Islet of Langerhans (tissue), 1 donor: Measurements from ENCODE around the gene TCEA2.

ENCODE experiments used
- FAIRE-seq: peaks from one replicate; lab custom pipeline; 2011; peaks lifted over from hg19 to GRCh38; lab: Jason Lieb, UNC

TCEA2 gene

DNA sequence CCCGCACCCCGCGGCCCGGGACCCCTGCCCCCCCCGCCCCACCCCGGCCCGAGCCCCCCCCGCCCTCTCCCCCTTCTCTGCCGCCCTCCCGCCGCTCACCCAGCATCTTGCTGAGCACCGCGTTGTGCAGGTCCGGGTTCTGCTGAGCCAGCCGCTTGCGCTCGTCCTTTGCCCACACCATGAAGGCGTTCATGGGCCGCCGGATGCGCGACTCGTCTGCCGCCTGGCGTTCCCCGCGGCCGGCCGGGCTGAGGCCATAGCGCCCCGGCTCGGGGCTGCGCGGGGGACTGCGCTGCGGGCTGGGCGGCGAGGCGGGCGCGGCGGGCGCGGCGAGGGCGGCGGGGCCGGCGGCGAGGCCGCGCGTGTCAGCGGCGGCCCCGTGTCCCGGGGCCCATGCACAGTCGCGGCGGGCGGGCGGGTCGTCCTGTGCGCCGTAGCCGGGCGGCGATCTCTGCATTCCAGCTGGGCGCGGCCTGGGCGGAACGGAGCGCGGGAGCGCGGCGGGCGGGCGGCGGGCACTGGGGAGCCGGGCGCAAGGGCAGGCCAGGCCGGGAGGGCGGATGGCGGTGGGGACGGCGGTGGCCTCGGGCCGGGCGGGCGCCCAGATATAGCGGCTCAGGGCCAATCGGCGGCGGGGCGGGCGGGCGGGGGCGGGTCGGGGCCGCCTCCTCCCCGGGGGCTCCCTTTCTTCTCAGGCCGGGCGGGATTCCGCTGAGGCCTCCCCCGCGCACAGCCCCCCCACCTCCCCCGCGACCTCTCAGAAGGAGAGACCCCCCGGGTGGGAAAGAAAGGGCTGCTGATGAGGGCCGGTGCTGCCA is 13.7 kb upstream of the TCEA2 start, which contains the start of gene SOX18:
TSS of gene SOX18 (minus strand) at position 580 of the 818 bp plus-strand sequence. CDS start at position 457, 123 bp downstream.
- no peak for FAIRE-seq

- no peak for FAIRE-seq
Observed at GRCh38 chr20:64049878-64050260, 13.1 kb upstream of the TCEA2 start.

DNA sequence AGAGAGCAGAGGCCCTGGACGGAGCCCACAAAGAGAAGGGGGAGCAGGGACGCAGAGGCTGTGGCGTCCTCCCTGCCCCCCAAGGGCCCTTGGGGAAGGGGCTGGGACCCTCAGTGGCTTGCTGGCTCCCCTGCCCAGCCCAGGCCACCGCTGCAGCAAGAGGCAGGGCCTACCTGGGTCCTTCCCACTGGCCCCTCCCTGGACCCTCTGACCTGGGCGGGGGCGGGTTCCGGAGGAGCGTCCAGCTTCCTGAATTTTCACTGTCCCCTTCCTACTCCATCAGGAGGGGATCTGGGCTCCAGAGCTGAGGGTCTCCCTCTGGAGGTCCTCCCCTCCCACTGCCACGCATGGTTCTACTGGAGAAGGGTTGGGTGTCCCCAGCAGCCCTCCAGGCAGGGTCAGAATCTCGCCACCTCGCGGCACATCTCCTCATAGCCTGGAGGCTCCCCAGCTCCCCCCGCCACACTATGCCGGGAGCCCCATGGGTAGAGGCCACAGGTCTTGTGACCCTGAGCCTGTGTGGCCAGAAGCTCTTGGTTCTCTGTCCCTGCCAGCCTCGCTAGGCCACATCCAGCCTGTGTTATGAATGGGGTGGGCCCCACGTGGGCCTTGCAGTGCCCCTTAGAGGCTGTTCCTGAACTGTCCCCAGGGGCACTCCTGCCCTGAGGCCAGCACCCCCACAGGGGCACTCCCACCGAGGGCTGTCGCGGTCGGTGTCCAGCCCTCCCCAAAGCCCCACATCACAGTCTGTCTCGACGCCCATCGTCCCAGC is 12.6 kb upstream of the TCEA2 start:
- no peak for FAIRE-seq

- no peak for FAIRE-seq
Observed at GRCh38 chr20:64051033-64051452, 12.0 kb upstream of the TCEA2 start.

GRCh38 chr20:64051561-64052325 is 11.3 kb upstream of the TCEA2 start:
- no peak for FAIRE-seq

DNA sequence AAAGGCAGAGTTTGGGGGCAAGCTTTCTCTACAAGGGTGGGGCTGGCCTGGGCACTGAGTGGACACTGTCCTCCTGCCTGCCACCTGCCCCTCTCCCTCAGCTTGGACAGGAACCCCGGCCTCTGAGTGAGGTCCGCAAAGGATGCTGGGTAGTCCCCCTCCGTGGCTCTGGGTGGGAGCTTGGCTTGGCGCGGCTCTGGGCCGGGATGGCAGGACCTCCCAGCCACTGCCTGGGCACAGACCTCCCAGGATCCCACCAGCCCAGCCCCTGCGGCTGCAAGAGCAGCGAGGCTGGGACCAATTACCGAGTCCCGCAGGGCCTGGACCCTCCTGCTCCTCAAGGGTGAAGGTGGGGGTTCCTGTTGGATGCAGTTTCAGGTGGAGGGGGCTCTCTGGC is 10.7 kb upstream of the TCEA2 start:
- no peak for FAIRE-seq

DNA sequence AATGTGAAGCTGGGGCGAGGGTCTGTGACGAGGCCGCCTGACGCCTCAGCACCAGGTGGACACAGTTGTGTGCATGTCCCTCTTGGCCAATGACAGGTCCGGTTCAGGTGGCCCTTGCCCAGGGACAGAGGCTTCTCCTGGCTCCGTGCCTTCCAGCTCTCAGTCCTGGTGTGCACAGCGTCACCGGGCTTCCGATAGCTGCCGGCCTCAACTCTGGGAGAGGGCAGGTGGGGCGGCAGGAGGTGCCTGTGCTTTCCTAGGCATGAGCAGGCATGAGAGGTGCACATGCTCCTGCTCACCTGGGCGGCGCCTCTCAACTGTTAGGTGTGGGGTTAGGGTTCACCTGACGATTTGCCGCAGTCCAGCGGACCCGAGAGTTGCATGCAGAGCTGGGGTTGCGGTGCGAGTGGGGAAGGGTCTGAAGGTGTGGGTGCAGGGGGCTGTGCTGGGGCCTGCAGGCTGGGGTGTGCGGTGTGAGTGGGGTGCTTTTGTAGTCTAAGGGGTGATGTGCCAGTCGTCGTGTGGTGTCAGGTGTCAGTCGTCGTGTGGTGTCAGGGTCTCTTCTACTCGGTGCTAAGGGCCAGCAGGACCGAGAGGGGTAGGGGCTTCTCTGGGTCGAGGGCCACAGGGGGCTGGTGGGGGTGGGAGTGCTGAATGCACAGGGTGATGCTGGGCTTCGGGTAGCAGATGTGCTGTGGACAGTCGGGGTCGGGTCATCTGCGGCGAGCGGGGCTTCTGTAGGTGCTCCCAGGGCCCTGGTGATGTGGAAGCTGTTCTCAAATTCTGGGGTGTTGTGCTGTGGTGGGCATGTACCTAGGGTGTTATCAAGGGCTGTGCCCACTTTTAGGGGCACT is 9.8 kb upstream of the TCEA2 start:
- no peak for FAIRE-seq

DNA sequence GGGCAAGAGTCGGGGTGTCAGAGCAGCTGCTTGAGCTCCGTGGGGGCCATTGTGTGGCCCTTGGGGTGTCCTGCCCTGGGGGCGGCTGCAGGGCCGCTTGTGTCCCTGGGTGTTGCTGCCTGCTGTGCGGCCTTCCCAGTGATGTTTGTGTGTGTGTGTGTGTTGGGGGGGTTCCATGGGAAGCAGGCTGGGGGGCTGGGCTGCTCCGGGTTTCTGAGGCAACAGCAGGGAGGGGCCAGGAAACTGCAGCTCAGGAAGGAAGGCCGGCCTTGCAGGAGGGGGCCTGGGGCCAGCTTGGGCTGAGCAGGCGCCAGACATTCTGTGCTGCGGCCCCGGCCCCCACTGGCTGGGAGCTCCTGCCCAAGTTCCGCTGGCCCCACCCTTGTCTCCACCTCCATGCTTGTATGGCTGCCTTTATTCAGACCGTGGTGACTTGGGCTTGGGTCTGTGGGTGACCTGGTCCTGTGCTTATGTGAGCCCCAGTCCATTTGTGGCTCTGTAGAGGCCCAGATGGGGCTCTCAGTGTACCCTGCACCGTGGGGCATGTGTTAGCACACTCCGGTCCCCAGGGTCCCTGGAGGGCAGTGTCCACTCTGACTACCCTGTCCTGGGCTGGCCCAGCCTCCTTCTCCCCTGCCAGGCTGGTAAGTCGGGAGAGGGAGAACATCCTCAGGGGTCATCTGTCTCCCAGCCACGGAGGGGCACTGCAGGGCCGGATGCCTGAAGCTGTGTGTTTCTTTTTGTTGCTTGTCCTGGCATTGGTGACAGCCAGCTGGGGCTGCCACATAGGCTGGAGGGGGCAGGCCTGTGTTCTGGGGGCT is 8.9 kb upstream of the TCEA2 start:
- FAIRE-seq: no peak

- no peak for FAIRE-seq
Observed at GRCh38 chr20:64055396-64055892, 7.6 kb upstream of the TCEA2 start.

DNA sequence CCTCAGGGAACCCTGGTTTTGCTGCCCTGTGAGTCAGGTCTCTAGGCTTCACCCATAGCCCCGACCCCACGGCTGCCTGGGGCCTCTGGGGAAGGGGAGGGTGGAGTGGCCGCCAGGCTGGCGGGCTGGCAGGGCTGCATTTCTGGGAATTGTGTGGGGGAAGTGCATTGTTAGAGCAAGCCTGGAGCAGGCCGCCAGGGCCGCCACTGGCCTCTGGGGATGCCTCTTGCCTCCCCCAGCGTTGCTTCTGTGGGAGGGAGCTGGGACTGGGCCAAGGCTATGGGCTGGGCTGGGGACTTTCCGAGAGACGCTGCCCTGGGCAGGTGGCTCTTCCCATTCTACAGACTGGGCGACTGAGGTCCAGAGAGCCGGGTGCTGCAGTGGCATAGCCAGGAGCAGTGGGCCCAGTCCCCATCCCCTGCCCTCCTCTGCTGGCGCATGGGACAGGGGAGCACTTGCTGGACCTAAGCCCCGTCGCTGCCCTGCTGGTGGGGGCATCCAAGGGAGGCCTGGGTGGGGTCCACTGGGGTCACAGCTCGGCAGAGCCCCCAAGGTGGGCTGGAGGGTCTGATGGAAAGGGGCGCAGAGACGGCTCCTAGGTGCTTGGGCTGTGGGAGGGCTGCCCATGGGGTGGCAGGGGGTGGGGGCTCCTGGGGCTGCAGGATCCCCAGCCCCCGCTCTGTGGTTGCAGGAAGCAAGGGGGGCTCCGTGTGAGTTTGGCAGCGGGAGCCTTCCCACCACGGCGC is 6.9 kb upstream of the TCEA2 start:
- no peak for FAIRE-seq

GRCh38 chr20:64056639-64056888 is 6.4 kb upstream of the TCEA2 start:
- no peak for FAIRE-seq

- no peak for FAIRE-seq
Observed at GRCh38 chr20:64056889-64057627, 5.9 kb upstream of the TCEA2 start.

- no peak for FAIRE-seq
Observed at GRCh38 chr20:64057628-64058498, 5.1 kb upstream of the TCEA2 start.

DNA sequence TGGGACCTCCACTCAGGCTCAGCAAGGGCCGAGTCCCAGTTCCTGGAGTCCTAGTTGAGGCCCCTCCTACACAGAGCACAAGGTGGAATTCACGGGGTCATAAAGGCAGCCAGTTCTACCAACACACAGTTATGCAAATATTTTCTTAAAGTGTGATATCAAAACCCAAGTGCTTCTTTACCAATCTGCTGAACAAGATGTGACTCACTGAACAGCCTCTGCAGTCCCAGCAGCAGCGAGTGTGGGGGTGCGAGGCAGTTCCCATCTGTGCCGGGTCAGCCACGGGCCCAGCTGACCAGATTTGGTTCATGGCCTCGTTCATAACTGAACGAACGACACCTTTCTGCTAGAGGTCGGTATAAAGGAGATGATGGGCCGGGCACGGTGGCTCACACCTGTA is 4.5 kb upstream of the TCEA2 start:
- no peak for FAIRE-seq

- FAIRE-seq: no peak
Observed at GRCh38 chr20:64062276-64062595, 762 bp upstream of the TCEA2 start.

GRCh38 chr20:64063389-64064144 is 569 bp downstream of the TCEA2 start:
- no peak for FAIRE-seq

- no peak for FAIRE-seq
Observed at GRCh38 chr20:64064145-64064698, 1.2 kb downstream of the TCEA2 start.
